Neural progenitor cell (in vitro differentiated cells): ENCODE measurements around the gene GALNT2. TPM values are rescaled to one million over a fixed set of nuclear protein-coding genes. Genes with fewer than 3 reads are reported as not detected.

ENCODE experiments used
- DNase-seq: peaks from one replicate; pipeline ENCODE4 v3.0.0-alpha.2; 2016; ENCODE audit warnings: low spot score
- H2AFZ ChIP-seq: fragments of 200-600 bp; sonication (generic); replicated peaks from 2 replicates; pipeline ENCODE4 v1.6.1; 2016; ENCODE audit warnings: antibody characterized with exemption
- H3F3A ChIP-seq: fragments of 200-600 bp; sonication (generic); 2 replicates; pipeline ENCODE4 v1.6.1; 2016; ENCODE audit warnings: antibody characterized with exemption, low read depth
- H3K27ac ChIP-seq: fragments of 200-600 bp; sonication (generic); 2 replicates; pipeline ENCODE4 v1.5.1; 2016; ENCODE audit warnings: mild to moderate bottlenecking
- H3K27me3 ChIP-seq: fragments of 200-600 bp; sonication (generic); 2 replicates; pipeline ENCODE4 v1.6.1; 2016; ENCODE audit warnings: mild to moderate bottlenecking, moderate library complexity
- H3K36me3 ChIP-seq: fragments of 200-600 bp; sonication (generic); 2 replicates; pipeline ENCODE4 v1.5.1; 2016
- H3K4me1 ChIP-seq: fragments of 200-600 bp; sonication (generic); 2 replicates; pipeline ENCODE4 v1.6.1; 2016; ENCODE audit warnings: mixed run types
- H3K4me2 ChIP-seq: fragments of 200-600 bp; sonication (generic); 2 replicates; pipeline ENCODE4 v1.6.1; 2016
- H3K4me3 ChIP-seq: fragments of 200-600 bp; sonication (generic); 2 replicates; pipeline ENCODE4 v1.5.1; 2016
- H3K79me2 ChIP-seq: fragments of 200-600 bp; sonication (generic); 2 replicates; pipeline ENCODE4 v1.6.1; 2016; ENCODE audit warnings: low read depth
- H3K9ac ChIP-seq: fragments of 200-600 bp; sonication (generic); 2 replicates; pipeline ENCODE4 v1.6.1; 2016
- H3K9me3 ChIP-seq: fragments of 200-600 bp; sonication (generic); 2 replicates; pipeline ENCODE4 v1.5.1; 2016; ENCODE audit warnings: low read depth
- H4K20me1 ChIP-seq: fragments of 200-600 bp; sonication (generic); 2 replicates; pipeline ENCODE4 v1.6.1; 2016; ENCODE audit warnings: low read depth
- H3K27ac Mint-ChIP-seq: 3 replicates; pipeline ENCODE4 v1.8.0; 2021; ENCODE audit warnings: mixed read lengths
- H3K27me3 Mint-ChIP-seq: 2 replicates; pipeline ENCODE4 v1.8.0; 2022; ENCODE audit warnings: low read depth, mild to moderate bottlenecking, inconsistent platforms, moderate library complexity, mixed read lengths; ENCODE audit not compliant: insufficient read depth
- H3K36me3 Mint-ChIP-seq: 3 replicates; pipeline ENCODE4 v1.8.0; 2021; ENCODE audit warnings: mixed read lengths
- H3K4me1 Mint-ChIP-seq: 3 replicates; pipeline ENCODE4 v1.8.0; 2021; ENCODE audit warnings: mixed read lengths
- H3K4me3 Mint-ChIP-seq: 3 replicates; pipeline ENCODE4 v1.8.0; 2021; ENCODE audit warnings: mild to moderate bottlenecking, moderate library complexity, mixed read lengths
- H3K9me3 Mint-ChIP-seq: 3 replicates; pipeline ENCODE4 v1.8.0; 2020; ENCODE audit warnings: mixed read lengths
- CTCF ChIP-seq: fragments of 200-600 bp; sonication (generic); IDR thresholded peaks from 2 replicates; pipeline ENCODE4 v1.5.1; 2017; ENCODE audit warnings: antibody characterized with exemption, mild to moderate bottlenecking
- EZH2 ChIP-seq: fragments of 200-600 bp; sonication (generic); IDR thresholded peaks from 2 replicates; pipeline ENCODE4 v1.6.1; 2017; ENCODE audit warnings: antibody characterized with exemption, mild to moderate bottlenecking, moderate library complexity
- EZH2phosphoT487 ChIP-seq: fragments of 200-600 bp; sonication (generic); IDR thresholded peaks from 2 replicates; pipeline ENCODE4 v1.6.1; 2017; ENCODE audit warnings: antibody characterized with exemption
- total RNA-seq: library from RNA; depleted of rRNA; stranded (reverse); fragments of >200 nt; gene quantifications from 2 replicates; pipeline ENCODE4 v1.2.3, GENCODE V29; 2015; ENCODE audit warnings: low replicate concordance

Gene GALNT2
- total RNA-seq, 1 donor from 2014 or later = 37.6 TPM

- Histone ChIP-seq H3K9ac (no peak overlapping the region), H3K4me1 (peaks cover 14% of the 10 kb centered on the region), H3K36me3 (no peaks in the 10 kb centered on the region), H3K9me3 (no peaks in the 10 kb centered on the region), H3K27ac (no peak overlapping the region), H2AFZ (no peak overlapping the region), H3K79me2 (peaks cover 88% of the 10 kb centered on the region), H3K27me3 (no peaks in the 10 kb centered on the region), H3K4me2 (no peak overlapping the region), H3F3A (no peaks in the 10 kb centered on the region), H4K20me1 (peaks cover 87% of the 10 kb centered on the region), H3K4me3 (no peak overlapping the region)
- H3K27me3 Mint-ChIP-seq = no peaks in the 10 kb centered on the region
- H3K27ac Mint-ChIP-seq = no peak overlapping the region
- no peak for DNase-seq
- TF ChIP-seq CTCF (no peak), EZH2 (no peak), EZH2phosphoT487 (no peak)
- H3K4me3 Mint-ChIP-seq = no peak overlapping the region
- peaks cover 29% of the 10 kb centered on the region for H3K4me1 Mint-ChIP-seq
- peaks cover 3% of the 10 kb centered on the region for H3K9me3 Mint-ChIP-seq
- H3K36me3 Mint-ChIP-seq = peaks cover 21% of the 10 kb centered on the region
Observed at GRCh38 chr1:230077011-230077410, 10.0 kb downstream of the GALNT2 start.

- Histone ChIP-seq H3K9me3 (no peaks in the 10 kb centered on the region), H3K27me3 (no peaks in the 10 kb centered on the region), H2AFZ (no peak overlapping the region), H3K4me2 (no peak overlapping the region), H3K36me3 (no peaks in the 10 kb centered on the region), H3K27ac (no peak overlapping the region), H4K20me1 (peaks cover 81% of the 10 kb centered on the region), H3K79me2 (peaks cover 89% of the 10 kb centered on the region), H3F3A (no peaks in the 10 kb centered on the region), H3K4me1 (peaks cover 14% of the 10 kb centered on the region), H3K9ac (no peak overlapping the region), H3K4me3 (no peak overlapping the region)
- Mint-ChIP-seq H3K4me3 (no peak overlapping the region), H3K9me3 (peaks cover 6% of the 10 kb centered on the region), H3K27me3 (peaks cover under 1% of the 10 kb centered on the region), H3K27ac (no peak overlapping the region), H3K36me3 (peaks cover 25% of the 10 kb centered on the region), H3K4me1 (peaks cover 30% of the 10 kb centered on the region)
- TF ChIP-seq EZH2phosphoT487 (no peak), CTCF (no peak), EZH2 (no peak)
- DNase-seq = no peak
Observed at GRCh38 chr1:230077436-230078213, 10.6 kb downstream of the GALNT2 start.

- Histone ChIP-seq H3K36me3 (no peaks in the 10 kb centered on the region), H3K4me1 (peaks cover 14% of the 10 kb centered on the region), H3K27ac (no peak overlapping the region), H4K20me1 (peaks cover 72% of the 10 kb centered on the region), H3K4me2 (no peak overlapping the region), H3K27me3 (no peaks in the 10 kb centered on the region), H2AFZ (no peak overlapping the region), H3K9ac (no peak overlapping the region), H3K79me2 (peaks cover 88% of the 10 kb centered on the region), H3F3A (no peaks in the 10 kb centered on the region), H3K9me3 (no peaks in the 10 kb centered on the region), H3K4me3 (no peak overlapping the region)
- H3K36me3 Mint-ChIP-seq = peaks cover 28% of the 10 kb centered on the region
- peak; percentile 18 for DNase-seq
- peaks cover 8% of the 10 kb centered on the region for H3K9me3 Mint-ChIP-seq
- peaks cover 8% of the 10 kb centered on the region for H3K27me3 Mint-ChIP-seq
- TF ChIP-seq EZH2 (no peak), CTCF (no peak), EZH2phosphoT487 (no peak)
- H3K4me1 Mint-ChIP-seq = peaks cover 36% of the 10 kb centered on the region
- peak overlapping the region; percentile 9 for H3K27ac Mint-ChIP-seq
- no peak overlapping the region for H3K4me3 Mint-ChIP-seq
Observed at GRCh38 chr1:230079199-230080024, 12.4 kb downstream of the GALNT2 start.
